Esophagus squamous epithelium (tissue), 4 donors: ENCODE results near the gene C19orf25.
"Not testable (repeated sequence)": the region's sequence is repeated elsewhere in the genome, so short reads cannot be mapped to it uniquely, and the experiment has no call there.

ENCODE experiments used
- CTCF ChIP-seq, 6 experiments: fragments of 450-650 bp in 4 of 6; fragments of 200-600 bp in 2 of 6; sonication (generic) in 2 of 6; IDR thresholded peaks; one replicate each; pipeline ENCODE4 v1.5.1; 2016 to 2019; ENCODE audit warnings: antibody characterized with exemption in 6 of 6, mild to moderate bottlenecking in 4 of 6, moderate library complexity in 4 of 6
- POLR2A ChIP-seq, 4 donors: fragments of 450-650 bp; IDR thresholded peaks; one replicate each; pipeline ENCODE4 v1.6.1; 2017; ENCODE audit warnings: antibody characterized with exemption in 4 of 4, mild to moderate bottlenecking in 4 of 4, moderate library complexity in 3 of 4

DNA sequence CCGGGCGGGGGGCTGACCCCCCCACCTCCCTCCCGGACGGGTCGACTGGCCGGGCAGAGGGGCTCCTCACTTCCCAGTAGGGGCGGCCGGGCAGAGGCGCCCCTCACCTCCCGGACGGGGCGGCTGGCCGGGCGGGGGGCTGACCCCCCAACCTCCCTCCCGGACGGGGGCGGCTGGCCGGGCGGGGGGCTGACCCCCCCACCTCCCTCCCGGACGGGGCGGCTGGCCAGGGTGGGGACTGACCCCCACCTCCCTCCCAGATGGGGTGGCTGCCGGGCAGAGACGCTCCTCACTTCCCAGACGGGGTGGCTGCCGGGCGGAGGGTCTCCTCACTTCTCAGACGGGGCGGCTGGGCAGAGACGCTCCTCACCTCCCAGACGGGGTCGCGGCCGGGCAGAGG, 20.2 kb upstream of the C19orf25 start:
- TF ChIP-seq CTCF, POLR2A (IDR thresholded peaks at IDR 0.05): not testable (repeated sequence)
